CD1c-positive myeloid dendritic cell (primary cell): Measurements from ENCODE around the gene SGMS1.
A peak's percentile ranks its signal among the peaks of the same experiment; 100 is the strongest.

ENCODE experiments used
- DNase-seq: peaks from one replicate; pipeline ENCODE4 v3.0.0-alpha.2; 2016; ENCODE audit errors: extremely low spot score

Gene SGMS1

DNA sequence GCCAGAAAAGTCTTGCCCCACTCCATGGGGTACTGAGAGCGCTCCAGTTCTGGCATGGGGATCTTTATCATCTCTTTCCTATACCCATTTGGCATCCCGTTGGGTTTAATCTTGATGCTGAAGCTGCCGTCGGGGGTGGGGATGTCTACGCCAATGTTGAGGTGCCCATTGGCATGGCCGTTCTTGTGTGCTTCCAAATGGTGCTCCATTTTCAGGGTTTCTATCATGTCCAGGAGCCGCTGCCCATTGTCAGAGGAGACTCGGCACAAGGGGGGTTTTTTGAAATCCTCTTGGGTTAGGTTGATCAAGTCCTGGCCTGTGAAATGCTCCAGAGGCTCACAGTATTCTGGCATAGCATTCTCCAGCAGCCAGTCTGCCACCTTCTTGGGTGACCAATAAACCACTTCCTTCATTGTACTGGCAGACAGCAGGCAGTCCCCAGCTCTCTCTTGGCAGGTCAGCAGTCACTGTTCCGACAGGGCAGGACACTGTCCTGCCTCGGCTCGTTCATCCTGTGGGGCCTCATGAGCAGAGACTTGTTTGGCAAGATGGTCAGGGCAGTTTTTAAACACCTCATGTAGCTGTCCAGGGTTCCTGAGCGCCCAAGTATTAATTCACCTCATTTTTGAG is 279.9 kb downstream of the SGMS1 start:
- no peak for DNase-seq

DNA sequence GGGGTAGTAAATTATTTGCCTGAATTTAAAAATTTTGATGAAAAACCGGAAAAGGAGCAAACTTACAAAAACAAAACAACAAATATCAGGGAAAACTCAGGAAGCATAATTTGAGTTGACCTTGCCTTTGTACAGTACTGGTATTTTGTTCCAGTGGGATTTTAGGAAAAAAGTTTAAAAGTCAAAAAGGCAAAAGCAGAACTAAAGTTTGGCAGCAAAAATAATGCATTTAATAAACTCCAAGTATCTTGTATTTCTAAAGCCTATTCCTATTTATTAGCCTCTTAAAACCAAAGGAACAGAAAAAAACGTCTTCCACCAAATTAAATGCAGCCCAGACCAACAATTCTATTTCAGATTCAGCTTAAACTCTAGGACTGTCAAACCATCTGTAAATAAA is 281.8 kb downstream of the SGMS1 start:
- DNase-seq = no peak

DNA sequence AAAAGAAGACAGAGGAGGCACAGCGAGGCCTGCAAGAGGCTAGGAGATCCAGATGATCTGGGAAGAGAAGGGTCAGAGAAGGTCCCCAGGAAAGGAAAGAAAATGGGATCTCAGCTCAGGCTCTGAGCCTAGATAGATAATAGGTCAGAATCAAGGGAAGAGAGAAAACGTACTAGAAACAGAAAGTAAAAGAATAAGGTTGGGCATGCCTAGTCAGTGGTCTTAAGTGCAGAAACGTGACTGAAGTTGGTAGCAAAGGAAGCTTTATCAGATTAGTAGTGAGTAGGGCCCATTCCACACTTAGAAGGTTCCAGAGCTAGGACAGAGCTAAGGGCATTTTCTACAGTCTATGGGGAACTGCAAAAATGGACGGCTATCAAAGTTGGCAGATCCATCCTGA is 287.6 kb downstream of the SGMS1 start:
- no peak for DNase-seq

GRCh38 chr10:50335397-50335796 is 288.4 kb downstream of the SGMS1 start:
- no peak for DNase-seq

DNA sequence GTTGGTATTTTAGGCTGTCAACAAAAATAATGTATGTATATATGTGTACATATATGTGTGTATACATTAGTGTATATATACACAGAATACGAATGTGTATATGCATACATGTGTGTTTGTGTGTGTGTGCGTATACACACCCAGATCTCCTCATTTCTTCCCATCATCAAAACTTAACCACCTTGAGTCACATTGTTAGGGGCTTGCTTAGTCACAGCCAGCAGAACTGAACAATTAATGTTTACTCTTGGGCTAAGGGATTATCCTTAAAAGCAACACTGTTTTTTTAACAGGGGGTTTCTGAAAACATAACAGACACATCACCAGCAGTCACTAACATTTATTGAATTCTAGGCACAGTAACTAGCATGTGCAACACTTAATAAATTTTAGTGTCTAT is 289.5 kb downstream of the SGMS1 start:
- DNase-seq = no peak

- DNase-seq = no peak
Observed at GRCh38 chr10:50333872-50334271, 289.9 kb downstream of the SGMS1 start.

DNA sequence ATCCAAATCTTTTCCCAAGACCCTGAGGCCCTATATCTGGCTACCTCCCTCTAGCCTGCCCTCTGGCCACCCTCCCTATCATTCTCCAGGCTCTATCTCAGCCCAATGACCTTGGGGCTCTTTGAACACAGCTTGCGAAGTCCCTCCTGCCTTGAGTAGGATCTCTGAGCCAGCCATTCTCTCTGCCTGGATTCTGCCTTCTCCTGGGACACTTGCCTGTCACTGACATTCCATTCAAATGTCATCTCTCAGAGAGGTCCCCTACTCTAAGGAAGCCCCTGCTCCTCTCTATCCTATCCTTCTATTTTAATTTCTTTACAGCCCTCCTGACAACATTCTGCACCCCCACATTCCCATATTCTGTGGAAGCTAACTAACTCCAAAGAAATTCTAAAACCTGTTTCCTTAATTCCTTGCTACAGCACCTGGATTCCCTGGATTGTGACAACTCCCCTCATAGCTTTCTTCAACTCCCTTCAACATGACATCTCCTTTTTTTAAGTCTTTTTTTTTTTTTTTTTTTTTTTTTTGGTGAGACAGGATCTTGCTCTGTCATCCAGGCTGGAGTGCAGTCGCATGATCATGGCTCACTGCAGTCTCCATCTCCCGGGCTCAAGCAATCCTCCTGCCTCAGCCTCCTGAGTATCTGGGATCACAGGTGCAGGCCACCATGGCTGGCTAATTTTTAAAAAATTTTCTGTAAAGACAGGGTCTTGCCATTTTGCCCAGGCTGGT is 291.5 kb downstream of the SGMS1 start:
- no peak for DNase-seq

DNA sequence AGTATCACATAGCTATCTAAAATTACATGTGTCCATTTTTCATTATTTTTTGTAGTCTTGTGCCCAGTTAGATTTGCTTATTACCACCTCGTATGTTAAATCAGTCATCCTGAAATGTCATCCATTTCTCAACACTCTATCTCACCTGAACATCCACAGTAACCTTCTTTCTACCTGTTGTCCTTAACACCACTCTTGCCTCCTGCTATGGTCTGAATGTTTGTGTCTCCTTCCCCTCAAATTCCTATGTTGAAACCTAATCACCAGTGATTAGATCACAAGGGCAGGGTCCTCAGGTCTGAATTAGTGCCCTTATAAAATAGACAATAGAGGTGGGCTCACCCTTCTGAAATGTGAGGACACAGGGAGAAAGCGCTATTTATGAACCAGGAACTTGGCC is 292.3 kb downstream of the SGMS1 start:
- no peak for DNase-seq

- DNase-seq = no peak
Observed at GRCh38 chr10:50326757-50327701, 296.7 kb downstream of the SGMS1 start.

GRCh38 chr10:50326172-50326555 is 297.6 kb downstream of the SGMS1 start:
- no peak for DNase-seq

DNA sequence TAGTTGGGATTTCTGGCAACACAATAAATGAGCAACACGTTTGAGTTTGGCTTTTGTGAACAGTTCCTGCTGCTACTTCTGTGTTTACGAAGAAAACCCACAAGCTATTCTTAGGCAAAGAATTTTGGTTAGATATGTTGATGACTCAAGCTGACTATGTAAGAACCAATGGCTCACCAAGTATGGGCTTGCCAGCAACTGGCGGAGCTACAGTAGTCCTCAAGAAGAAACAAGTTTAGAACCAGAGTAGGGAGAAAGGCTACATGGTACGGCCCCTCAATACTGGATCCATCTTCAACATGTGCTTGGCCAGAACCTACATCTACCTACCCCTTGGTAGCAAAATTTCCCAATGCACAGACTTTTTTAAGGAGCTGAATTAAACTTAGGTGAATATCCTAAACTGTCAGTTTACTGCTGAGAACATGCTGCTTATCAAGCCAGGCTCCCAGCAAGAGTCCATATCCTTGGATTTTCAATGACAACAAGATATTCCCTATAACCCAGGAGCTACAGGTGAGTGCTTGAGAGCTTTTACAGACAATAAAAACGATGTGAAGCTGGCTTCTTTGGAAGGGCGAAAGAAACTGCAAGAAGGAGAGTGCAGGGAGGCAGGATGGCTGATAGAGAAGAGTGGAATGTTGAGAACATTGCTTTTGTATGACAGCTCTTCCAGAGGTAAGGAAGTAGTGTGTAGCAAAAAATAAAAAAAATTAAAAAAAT is 298.1 kb downstream of the SGMS1 start:
- peak; percentile 65 for DNase-seq

DNA sequence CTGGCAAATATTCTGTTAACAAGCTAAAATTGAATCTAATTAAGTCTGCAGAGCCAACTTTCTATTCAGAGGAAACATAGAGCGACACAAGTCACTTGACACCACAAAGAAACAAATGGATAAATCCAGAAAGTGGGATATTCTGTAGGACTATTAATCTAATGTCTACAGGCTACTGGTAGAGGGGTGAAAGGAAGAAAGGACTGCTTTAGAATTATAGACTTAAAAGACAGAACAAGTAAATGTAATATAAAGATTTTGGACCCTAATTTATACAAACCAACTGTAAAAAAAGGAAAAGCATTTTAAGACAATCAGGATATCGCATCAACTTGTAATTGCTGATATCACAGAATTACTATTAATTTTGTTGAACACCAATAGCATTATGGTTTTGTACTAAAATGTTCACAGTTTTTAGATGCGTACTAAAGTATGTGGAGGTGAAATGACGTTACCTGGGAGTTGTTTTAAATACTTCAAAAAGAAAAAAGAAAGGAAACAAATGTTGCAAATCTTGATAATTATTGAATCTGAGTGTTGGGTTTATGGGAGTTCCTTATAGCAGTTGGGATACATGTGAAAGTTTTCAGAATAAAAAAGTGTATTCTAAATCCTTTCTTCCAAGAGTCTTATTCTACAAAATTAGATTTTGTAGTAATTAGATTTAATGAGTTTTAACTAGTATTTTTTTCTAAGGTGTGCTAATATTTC is 298.9 kb downstream of the SGMS1 start:
- DNase-seq = no peak

- DNase-seq = no peak
Observed at GRCh38 chr10:50324046-50324445, 299.7 kb downstream of the SGMS1 start.

DNA sequence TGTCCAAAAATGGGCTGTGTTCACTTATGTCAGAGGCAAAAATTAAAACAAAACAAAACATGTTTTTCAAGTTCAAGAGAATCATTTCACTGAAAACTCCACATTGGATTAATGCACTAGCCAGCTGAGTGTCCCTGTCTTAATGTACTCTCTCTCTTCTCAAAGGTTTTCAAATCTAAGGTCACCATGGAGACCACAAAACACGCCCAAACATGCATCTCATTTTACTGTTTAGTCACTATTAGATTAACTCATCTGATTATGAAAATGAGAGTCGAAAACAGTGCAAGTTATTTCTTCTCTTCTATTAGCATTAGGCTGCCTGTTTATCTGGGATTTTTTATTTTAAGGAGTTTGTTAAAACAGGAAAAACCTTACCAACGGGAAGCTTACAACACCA is 301.7 kb downstream of the SGMS1 start:
- peak; percentile 47 for DNase-seq

DNA sequence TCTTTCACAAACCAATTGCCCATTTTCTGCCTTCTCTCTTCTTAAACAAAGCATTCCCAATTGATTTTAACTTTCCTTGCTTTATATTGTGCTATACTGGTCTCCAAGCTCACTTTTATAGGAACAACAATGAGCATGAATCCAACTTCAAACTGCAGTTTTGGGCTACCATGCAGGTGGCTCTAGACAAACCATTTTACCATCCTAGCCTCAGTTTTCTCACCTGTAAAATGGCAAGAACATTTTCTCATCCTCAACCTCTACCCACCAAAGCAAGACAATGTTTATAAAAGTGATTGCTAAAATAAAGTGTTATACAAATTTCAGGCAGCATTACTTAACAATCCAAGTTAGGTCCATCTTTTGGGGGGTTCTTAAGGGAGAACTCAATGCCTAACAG is 305.6 kb downstream of the SGMS1 start:
- DNase-seq = no peak

DNA sequence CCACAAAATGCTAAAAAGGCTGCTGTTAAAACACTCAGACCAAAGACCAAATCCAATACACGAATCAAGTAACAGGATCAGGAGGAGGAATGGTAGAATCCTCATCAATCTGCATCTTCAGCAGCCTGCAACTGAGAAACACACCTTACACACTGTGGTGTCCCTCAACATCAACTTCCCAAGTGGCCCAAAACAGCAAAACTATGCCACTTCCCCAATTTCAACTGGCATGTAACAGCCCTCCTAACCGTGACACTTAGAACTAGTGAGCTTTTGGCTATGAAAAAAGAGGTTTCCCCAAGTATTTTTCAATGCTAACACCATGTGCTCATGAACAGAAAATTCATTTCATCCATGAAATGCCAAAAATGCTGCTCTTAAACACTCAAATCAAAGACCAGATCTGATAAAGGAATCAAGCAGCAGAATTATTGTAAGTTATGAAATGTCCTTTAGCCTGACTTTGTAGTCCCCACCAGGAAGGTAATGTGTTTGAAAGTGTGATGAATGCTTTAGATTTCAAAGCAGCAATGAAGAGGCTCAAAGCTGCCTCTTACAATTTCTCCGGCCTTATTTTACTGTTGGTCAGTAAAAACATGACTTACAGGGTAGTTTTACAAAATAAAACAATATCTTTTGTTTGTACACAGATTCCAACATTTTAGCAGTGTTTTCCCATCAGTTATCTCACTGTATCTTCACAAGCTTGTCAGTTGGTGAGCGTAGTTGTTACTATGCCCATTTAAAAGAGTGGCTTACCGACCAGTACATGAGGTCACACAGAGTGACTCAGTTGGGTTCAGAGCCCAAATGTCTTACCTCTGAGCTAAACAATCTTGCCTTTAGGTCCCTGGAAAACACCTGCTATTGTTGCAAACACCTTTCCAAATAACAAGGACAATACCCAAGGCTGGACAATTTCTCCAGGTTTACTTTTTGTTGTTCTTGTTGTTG is 306.8 kb downstream of the SGMS1 start:
- DNase-seq = peak; percentile 19

- no peak for DNase-seq
Observed at GRCh38 chr10:50316174-50316573, 307.6 kb downstream of the SGMS1 start.

GRCh38 chr10:50315424-50315823 is 308.3 kb downstream of the SGMS1 start:
- DNase-seq = no peak

- no peak for DNase-seq
Observed at GRCh38 chr10:50314169-50315071, 309.3 kb downstream of the SGMS1 start.
